Activated CD8-positive, alpha-beta memory T cell treated with anti-CD3 and anti-CD28 coated beads for 4 hours (primary cell): ENCODE data around the gene PLA2G4F.

Source experiments
- DNase-seq, 2 donors: peaks; one replicate each; pipeline ENCODE4 v3.0.0-alpha.2; 2020; ENCODE audit warnings: low read depth in 2 of 2

The PLA2G4F gene

DNA sequence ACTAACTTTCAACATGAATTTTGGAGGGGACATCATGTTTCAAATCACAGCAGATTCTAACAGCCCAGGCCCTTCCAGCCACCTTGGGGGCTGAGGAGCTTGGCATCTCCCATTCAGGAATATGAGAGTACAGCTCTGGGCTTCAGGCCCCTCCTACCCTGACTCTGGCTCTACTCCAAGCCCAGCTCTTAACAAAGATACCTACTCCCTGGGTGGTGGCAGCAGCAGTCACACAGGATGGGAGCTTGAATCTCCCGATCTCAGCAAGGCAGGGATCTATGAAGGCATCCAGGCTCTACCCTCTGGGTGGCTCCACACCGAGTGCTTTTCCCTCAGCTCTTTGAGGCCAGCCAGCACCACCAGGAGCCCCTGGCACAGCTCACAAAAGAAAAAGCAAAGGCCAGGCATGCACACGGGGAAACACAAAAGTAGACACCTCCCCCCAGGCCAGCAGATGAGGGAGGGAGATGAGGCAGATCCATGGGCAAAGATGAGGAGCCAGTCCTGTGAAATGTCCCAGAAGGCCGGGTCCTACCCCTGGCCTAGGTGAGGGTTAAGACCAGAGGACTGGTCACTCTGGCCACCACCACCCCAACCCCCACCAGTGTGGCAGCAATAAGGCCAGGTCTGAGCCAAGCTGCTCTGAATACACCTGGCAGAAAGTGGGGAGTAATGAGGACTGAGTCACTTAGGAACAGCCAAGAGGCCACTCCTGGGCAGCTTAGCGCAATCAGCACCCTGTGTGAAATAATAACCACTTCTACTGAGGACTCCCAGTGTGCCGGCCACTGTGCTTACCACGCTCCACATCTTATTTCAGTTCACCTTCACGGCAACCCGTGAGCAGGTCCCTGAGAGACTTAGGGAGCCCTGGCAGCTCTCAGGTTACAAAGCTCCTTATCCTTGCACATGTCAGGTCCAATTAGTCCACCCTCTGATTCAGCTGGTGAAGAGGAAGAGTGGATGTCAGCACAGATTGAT, 24.3 kb downstream of the PLA2G4F start:
- no peak for DNase-seq

DNA sequence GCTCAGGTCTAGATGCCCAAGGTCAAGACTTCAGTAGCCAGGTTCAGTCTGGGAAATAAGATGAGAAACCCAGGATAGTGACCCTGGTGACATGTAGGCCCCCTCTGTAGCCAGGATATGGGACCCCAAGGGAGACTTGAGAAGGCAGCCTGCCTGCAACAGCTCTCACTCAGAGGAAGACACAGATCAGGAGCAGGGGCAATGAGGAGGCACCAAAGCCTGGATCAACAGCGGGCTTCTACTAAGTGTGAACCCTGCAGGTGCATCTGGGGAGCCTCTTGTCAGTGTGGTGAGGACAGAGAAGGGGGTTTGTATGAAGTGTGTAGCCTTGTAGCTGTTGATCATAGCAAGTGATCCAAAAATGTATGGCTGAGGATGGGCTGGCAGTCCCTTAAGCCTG, 25.4 kb downstream of the PLA2G4F start:
- DNase-seq, result no peak

DNA sequence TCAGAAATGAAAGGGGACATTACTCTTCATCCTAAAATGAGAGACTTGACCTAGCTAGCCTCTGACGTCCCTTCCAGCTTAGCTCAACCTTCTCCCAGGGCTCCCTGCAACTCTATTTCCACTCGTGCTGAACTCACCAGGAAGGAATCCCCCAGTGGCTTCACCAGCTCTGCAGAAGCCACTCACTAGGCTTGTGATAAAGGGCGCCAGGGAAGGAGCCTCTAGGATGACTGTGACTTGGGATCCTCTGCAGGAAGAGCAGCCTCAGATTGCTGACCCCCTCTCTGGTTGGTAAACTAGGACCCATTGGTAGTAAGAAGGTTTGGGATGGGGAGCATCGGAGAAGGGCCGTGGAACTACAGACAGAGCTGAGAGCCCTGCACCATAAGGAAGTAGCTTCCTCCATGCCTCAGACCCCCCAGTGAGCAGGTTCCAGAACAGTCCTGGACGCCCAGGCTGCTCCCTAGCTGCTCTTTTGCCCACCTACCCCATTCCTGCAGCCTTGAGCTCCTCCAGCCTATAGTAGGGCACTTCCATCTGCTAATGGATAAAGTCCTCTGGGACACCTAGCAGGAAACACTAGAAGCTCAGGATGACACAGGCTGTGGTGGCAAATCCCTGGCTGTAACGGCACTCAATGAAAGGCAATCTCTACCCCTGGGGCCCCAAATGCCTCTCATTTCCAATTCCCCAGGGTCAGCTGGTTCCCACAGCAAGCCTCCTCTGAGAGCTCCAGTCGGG, 26.0 kb downstream of the PLA2G4F start:
- DNase-seq, result no peak

DNA sequence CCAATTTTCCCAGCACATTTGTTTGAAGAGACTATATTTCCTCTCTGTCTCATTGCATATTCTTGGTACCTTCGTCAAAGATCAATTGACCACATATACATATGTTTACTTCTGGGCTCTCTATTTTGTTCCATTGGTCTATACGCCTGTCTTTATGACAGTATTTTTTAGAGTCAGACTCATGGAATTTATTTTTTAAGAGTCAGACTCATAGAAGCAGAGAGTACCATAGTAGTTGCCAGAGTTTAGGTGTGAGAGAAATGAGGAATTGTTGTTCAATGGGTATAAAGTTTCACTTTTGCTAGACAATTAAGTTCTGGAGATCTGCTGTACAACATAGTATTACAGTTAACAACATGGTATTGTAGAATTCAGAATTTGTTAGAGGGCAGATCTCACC, 27.1 kb downstream of the PLA2G4F start:
- no peak for DNase-seq

DNA sequence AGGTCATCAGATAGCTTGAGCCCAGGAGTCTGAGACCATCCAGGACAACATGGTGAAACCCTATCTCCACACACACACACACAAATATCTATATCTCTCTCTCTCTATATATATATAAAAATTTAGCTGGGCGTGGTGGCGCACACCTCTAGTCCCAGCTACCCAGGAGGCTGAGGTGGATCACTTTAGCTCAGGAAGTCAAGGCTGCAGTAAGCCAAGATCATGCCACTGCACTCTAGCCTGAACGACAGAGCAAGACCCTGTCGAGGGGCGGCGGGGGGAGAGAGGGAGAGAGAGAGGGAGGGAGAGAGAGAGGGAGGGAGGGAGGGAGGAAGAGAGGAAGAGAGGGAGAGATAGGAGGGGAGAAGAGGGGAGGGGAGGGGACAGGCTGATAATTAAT, 28.0 kb downstream of the PLA2G4F start:
- no peak for DNase-seq

DNA sequence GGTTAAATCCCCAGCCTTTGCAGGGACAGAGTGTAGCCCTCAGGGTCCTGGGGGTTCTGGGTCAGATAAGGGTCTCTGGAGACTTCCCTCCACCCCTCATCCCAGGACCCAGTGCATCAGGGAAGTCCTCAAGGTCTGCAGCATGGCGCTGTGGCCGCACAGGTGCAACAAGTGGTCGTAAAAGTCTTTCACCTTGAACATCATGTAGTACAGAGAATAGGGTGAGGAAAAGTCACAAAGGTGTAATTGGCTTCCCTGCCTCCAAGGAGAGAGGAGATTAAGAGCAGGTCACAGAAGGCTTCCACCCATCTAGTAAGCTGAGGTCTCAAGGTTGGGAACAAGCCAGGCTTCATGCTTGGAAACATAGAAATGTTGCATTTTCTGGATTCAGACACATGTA, 32.9 kb downstream of the PLA2G4F start:
- DNase-seq, result no peak

DNA sequence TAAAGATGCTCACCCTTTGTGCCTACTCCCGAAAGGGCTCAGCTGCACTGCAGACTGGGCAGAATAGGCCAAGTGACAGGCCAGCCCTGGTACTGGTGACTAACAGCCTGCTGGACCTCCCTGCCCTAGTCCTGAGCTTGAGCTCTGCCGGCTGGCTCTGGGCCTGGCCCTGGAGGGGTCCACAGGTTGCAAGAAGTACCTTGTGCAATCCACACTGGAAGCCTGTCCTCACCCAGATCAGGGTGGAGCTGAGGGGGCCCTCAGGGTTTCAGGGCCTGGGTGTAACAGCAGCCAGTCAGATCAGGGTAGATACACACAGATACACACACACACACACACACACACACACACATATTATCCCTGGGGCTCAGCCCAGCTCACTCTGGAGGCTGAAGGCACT, 34.8 kb downstream of the PLA2G4F start:
- no peak for DNase-seq

DNA sequence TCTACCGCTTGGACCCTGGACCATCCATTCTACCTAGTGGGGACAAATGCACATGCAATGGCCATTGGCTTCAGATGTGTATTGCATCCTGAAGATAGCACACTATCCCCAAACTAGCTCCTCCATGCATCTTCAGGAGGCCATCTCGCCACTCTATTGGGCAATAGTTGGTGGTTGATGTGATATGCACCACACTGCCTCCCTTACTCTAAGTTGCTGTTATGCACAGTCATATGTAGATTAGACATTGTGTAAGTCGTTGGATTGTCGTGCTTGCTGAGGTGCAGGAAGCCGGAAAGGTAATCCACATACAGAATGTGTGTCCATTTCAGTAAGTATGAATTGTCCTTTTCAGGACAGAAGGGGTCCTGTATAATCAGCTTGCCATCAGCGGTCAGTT, 35.4 kb downstream of the PLA2G4F start:
- no peak for DNase-seq

DNA sequence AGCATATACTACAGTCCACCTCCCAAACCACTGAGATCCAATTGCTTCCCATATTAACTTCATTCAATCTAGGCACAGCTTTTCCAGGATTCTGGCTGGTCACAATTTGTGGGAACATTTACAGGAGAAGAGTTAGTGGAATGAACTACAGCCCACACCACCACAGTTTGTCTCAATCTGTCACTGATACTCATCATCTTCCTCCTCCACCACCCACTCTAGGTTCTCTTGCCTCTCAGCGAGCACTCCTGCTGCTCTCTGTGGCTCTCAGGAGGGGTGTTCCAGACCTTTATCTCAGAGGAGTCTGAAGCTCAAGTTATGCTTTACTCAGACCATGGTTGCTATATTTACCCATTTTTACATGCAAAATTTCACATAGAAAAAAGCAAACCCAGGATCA, 36.2 kb downstream of the PLA2G4F start:
- DNase-seq, result no peak

DNA sequence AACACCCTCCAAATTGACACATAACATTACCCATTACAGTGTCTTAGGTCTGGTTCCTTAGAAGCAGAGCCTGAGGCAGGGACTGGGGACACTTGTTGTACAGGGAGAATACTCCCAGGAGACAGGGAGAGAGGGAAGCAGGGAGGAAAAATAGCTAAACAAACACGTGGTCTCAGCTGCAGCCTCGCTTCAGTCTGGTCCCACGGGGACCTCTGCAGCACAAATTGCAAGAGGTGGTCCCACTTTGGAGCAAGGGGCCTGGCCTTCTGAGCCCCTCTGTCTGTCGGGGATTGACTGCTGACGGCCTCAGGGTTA, 37.0 kb downstream of the PLA2G4F start:
- no peak for DNase-seq

DNA sequence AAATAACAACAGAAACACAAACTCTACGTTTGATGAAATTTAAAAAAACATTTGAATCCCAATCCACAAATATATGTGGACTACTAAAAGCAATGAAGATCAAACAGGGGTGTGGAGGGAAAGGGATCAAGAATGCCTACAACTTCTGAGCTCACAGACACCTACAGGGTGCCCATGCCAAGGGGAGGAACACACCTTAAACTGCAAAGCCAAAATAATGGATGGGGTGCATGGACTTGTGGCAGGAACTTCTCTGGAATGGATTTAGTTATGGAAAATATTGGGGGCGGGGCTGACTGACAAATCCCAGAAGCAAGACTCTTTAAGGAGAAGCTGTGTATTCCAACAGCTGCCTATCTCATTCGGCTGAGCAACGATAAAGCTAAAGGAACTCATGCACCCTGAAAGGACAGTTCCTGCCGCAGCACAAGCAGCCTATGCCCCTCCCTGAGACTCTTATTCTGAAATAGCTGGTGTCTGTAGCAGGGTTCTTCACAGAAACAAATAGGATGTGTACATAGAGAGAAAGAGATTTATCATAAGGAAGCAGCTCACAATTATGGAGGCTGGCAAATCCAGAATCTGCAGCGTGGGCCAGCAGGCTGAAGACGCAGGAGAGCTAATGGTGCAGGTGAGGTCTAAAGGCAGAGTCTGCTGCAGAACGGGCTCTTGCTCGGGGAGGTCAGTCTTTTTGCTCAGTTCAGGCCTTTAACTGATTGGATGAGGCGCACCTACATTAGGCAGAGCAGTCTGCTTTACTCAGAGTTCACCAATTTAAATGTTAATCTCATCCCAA, 37.6 kb downstream of the PLA2G4F start:
- DNase-seq, result no peak

DNA sequence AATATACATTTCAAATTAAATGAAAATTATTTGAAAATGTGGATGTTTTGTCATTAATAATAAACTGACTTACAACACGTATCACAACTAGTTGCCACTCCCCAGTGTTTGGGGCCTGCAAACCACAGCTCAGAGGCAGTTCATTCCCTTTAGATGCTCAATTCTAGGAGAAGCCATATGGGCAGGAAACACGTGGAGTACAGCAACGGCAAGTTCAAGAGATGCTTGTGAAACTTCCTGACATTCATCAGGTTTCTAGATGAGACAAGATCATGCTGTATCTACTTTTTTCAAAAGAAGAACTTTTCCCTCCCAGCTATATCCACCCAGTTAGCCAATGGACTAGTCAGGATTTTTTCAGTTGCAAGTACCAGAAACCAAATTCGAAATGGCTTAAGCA, 44.5 kb downstream of the PLA2G4F start:
- DNase-seq, result no peak

DNA sequence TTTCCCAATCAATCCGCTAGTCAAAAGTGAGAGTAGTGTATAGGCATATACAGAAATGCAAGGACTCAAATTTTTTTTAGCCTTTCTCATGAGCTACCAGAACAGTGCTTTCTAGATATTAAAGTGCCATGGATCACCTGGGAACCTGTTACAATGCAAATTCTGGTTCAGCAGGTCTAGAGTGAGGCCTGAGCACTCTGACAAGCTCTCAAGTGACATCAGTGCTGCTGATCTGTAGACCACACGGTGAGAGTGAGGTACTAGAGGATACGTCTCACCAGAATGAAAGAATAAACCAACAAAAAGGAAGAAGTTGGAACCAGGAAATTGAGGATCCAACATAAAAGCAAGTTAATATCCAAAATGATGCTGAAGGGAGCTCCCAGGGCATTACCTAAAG, 46.1 kb downstream of the PLA2G4F start:
- DNase-seq, result no peak

DNA sequence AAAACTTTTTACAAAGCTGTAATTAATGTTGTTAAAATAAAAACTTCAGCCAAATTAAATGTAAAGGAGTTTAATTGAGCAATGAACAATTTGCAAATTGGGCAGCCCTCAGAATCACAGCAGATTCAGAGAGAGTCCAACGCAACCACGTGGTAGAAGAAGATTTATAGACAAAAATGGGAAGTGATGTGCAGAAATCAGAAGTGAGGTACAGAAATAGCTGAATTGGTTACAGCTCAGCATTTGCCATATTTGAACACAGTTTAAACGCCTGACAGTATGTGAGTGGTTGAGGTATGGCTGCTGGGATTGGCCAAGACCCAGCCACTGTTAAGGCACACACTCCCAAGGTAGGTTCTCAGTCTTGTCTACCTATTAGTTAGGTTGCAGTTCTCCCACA, 47.6 kb downstream of the PLA2G4F start:
- no peak for DNase-seq

DNA sequence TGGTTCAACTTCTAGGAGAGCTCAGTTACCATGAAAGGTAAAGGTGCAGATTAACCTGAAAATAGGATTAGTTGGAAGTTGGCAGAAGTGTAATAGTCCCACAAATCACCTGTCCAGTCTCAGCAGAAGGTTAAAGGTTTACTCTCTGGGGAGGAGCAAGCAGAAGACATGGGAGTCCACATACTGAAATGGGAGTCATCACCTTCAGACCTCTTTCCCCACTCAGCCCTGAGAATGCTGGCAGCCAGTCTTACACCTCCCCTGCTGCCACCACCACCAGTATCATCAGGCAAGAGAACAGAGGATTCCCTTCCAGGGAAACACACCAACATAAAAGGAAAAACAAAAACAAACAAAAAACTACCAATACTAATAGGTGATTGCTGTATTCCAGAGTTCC, 48.2 kb downstream of the PLA2G4F start:
- no peak for DNase-seq

DNA sequence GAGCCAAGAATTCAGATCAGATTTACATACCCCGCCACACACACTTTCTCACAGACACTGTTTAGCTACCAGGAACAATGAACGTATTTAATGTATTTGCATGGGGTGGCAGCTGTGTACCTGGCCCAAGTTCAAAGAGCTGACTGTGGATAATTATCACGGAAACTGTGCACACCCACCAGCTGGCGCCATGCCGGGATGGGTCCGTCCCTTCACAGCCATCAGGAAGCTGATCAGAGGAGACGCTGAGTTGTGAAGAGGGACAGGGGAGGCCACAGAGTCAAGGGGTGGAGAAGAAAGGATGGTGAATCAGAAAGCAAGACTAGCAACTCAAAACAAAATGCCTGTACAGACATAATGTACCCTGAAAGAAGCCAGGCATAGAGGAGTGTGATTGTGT, 49.0 kb downstream of the PLA2G4F start:
- DNase-seq, result no peak

DNA sequence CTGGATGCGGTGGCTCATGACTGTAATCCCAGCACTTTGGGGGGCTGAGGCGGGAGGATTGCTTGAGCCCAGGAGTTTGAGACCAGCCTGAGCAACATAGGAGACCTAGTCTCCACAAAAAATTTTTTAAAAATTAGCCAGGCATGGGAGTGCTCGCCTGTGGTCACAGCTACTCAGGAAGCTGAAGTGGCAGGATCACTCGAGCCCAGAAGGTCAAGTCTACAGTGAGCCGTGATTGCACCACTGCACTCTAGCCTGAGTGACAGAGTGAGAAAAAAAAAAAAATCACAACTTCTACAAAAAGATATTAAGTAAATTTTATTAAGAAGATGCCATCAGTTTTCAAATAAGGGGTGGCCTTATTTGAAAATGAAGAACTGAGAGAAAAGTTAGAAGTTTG, 50.1 kb downstream of the PLA2G4F start:
- no peak for DNase-seq

DNA sequence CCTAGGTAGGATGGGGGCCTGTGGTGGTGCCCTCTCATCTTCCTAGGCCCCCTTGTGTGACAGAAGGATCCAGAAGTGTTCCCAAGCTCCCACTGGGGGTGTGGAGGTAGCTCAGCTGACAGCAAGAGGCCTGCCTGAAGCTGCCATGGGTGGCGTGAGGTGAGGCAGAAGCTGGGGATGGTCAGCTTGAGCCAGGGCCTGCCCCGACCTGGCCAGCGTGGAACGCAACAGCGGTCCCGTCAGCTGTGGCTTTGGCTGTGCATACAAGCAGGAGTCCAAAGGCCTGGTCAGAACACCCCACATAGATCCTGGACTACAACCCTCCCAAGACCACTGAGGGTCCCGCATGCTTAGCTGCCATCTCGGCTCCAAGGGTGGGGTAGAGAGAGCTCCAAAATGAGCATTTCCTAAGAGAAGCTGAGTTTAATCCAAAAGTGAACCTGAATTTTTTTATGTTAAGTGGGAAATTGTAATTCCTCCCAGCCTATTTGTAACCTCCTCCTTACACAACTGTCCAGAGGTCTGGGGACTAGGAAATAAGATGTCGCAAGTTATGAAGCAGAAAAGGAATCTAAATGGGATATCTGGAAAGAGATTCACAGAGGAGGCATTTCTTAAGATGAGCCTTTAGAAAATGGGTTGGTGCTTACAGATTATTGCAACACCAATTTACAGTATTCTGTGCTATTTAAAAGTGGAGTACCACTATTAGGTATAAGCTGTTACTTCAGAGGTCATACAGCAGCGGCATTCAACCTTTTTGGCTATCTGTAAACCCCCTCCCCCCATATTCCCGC, 52.1 kb downstream of the PLA2G4F start:
- DNase-seq, result no peak

DNA sequence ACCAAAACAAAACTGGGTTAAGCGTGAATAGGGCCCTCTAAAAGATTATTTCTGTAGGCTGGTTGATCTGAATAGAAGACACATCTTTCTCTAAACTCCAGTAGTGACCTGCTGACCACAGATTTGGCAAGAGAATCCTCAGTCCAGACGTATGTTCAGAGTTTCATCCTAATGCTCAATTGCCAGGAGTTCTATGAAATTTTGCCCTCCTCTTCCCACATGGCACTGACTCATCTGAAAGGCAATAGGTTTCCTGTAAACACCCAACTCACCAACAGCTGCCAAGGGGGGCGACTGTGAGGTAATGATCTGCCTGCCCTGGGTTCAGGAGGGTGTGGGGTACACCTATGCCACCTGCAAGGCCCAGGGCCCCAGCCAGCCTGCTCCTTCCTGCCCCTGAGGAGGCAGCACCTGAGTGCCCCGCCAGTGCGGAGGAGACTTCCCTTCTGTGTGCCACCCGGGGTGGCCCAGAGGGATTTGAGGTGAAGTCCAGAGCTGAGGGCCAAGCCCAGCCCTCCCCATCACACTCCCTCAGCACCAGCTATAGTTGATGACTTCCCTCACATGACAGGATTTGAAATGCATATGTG, 53.7 kb downstream of the PLA2G4F start:
- DNase-seq, result no peak

DNA sequence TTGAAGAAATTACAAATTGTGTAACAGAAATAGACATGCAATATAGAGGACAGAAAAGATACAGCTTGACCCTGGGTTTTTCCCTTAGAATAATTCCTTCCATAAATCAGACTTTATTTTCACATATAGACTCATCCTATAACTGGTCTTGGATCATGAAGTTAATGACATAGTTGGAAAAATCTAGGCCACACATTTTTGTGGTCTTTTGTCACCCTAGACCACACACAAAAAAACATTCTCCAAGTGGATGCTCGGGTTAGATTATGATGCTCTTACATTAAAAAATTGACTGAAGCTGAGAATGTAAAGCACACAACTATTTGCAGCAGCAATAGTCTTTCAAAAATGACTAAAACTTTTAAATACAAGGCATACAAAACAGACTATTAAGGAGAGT, 54.6 kb downstream of the PLA2G4F start:
- no peak for DNase-seq
